Activated effector memory CD4-positive, alpha-beta T cell treated with Interleukin-2 at 50 U/mL for 16 hours (primary cell): ENCODE measurements around the gene GJB6.

Source experiments
- DNase-seq: peaks from one replicate; pipeline ENCODE4 v3.0.0-alpha.2; 2020

The GJB6 gene

GRCh38 chr13:20222553-20222952, 9.6 kb downstream of the GJB6 start:
- no peak for DNase-seq

- DNase-seq = no peak
These were observed 10.3 kb downstream of the GJB6 start for GRCh38 chr13:20221772-20222171.

GRCh38 chr13:20219577-20219976, 12.5 kb downstream of the GJB6 start:
- DNase-seq = no peak

- no peak for DNase-seq
These were observed 15.0 kb downstream of the GJB6 start for GRCh38 chr13:20217168-20217567.

- DNase-seq = no peak
These were observed 22.2 kb downstream of the GJB6 start for GRCh38 chr13:20209948-20210347.

GRCh38 chr13:20206698-20207235, 25.4 kb downstream of the GJB6 start:
- DNase-seq = no peak

- DNase-seq = no peak
These were observed 25.9 kb downstream of the GJB6 start for GRCh38 chr13:20206065-20206697.

GRCh38 chr13:20198781-20199180, 33.3 kb downstream of the GJB6 start:
- DNase-seq = no peak

- no peak for DNase-seq
These were observed 34.7 kb downstream of the GJB6 start for GRCh38 chr13:20197361-20197834.

- DNase-seq = no peak
These were observed 36.3 kb downstream of the GJB6 start for GRCh38 chr13:20195801-20196200.

GRCh38 chr13:20193907-20194631, 38.0 kb downstream of the GJB6 start:
- no peak for DNase-seq

- no peak for DNase-seq
These were observed 38.8 kb downstream of the GJB6 start for GRCh38 chr13:20193162-20193906.

GRCh38 chr13:20192836-20193161, 39.3 kb downstream of the GJB6 start, which contains the start of gene GJB2:
TSS of gene GJB2 (minus strand) at chr13:20192938. CDS start at chr13:20189581, 3,357 bp downstream.
- no peak for DNase-seq

- DNase-seq = no peak
These were observed 39.8 kb downstream of the GJB6 start for GRCh38 chr13:20192158-20192835.

- no peak for DNase-seq
These were observed 40.6 kb downstream of the GJB6 start for GRCh38 chr13:20191311-20192157.

- no peak for DNase-seq
These were observed 41.4 kb downstream of the GJB6 start for GRCh38 chr13:20190481-20191310.

GRCh38 chr13:20190076-20190475, 42.0 kb downstream of the GJB6 start:
- DNase-seq = no peak

GRCh38 chr13:20188667-20189553, 43.2 kb downstream of the GJB6 start:
- no peak for DNase-seq

GRCh38 chr13:20186771-20187170, 45.3 kb downstream of the GJB6 start:
- DNase-seq = no peak
